ENCODE measurements around the gene CPS1. TPM values are rescaled to one million over a fixed set of nuclear protein-coding genes. Genes with fewer than 3 reads are reported as not detected.

Gene CPS1
- total RNA-seq, 2 donors from 2014 or later: 2.9 to 4.9 TPM

GRCh38 chr2:210647151-210647550 lies 90.8 kb downstream of the CPS1 start:
- H3K4me3 ChIP-seq: no peak overlapping the region
- no peaks in the 10 kb centered on the region for H3K27me3 ChIP-seq
- H3K4me1 ChIP-seq: no peaks in the 10 kb centered on the region
- no peak for ATAC-seq
- no peak for DNase-seq
- no peak overlapping the region for H3K27ac ChIP-seq
- TF ChIP-seq, protein P1, sequence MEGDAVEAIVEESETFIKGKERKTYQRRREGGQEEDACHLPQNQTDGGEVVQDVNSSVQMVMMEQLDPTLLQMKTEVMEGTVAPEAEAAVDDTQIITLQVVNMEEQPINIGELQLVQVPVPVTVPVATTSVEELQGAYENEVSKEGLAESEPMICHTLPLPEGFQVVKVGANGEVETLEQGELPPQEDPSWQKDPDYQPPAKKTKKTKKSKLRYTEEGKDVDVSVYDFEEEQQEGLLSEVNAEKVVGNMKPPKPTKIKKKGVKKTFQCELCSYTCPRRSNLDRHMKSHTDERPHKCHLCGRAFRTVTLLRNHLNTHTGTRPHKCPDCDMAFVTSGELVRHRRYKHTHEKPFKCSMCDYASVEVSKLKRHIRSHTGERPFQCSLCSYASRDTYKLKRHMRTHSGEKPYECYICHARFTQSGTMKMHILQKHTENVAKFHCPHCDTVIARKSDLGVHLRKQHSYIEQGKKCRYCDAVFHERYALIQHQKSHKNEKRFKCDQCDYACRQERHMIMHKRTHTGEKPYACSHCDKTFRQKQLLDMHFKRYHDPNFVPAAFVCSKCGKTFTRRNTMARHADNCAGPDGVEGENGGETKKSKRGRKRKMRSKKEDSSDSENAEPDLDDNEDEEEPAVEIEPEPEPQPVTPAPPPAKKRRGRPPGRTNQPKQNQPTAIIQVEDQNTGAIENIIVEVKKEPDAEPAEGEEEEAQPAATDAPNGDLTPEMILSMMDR (IDR thresholded peaks at IDR 0.05): no peak
- no peak for TF ChIP-seq POLR2A (IDR thresholded peaks at IDR 0.05)
- H3K9me3 ChIP-seq: no peaks in the 10 kb centered on the region
- intact Hi-C loops (cut with DNase I): no loop called here
- no peaks in the 10 kb centered on the region for H3K36me3 ChIP-seq (replicated peaks in 1 of 2; ENCODE audit: insufficient read depth in 1 of 2, low read depth in 2 of 2)

GRCh38 chr2:210654091-210654490 lies 97.7 kb downstream of the CPS1 start:
- Histone ChIP-seq H3K9me3 (no peaks in the 10 kb centered on the region), H3K4me3 (no peak overlapping the region), H3K4me1 (no peaks in the 10 kb centered on the region), H3K27me3 (no peaks in the 10 kb centered on the region), H3K27ac (no peak overlapping the region), H3K36me3 (replicated peaks in 1 of 2; ENCODE audit: insufficient read depth in 1 of 2, low read depth in 2 of 2) (no peaks in the 10 kb centered on the region)
- intact Hi-C loops (cut with DNase I): no loop called here
- TF ChIP-seq, protein P1 (IDR thresholded peaks at IDR 0.05): no peak
- no peak for TF ChIP-seq POLR2A (IDR thresholded peaks at IDR 0.05)
- ATAC-seq: no peak
- DNase-seq: no peak
- WGBS, 2 donors: 54 to 72% methylated on average over 1 of the region's 1 CpG

GRCh38 chr2:210655229-210655975 lies 99.0 kb downstream of the CPS1 start:
- ATAC-seq (no peak), DNase-seq (no peak)
- WGBS, 2 donors: 25 to 27% methylated on average over 3 of the region's 3 CpGs
- Histone ChIP-seq H3K27ac (no peak overlapping the region), H3K36me3 (replicated peaks in 1 of 2; ENCODE audit: insufficient read depth in 1 of 2, low read depth in 2 of 2) (no peaks in the 10 kb centered on the region), H3K4me1 (no peaks in the 10 kb centered on the region), H3K4me3 (no peak overlapping the region), H3K27me3 (no peaks in the 10 kb centered on the region), H3K9me3 (no peaks in the 10 kb centered on the region)
- intact Hi-C loops (cut with DNase I): no loop called here
- TF ChIP-seq POLR2A (IDR thresholded peaks at IDR 0.05): no peak
- TF ChIP-seq, protein P1 (IDR thresholded peaks at IDR 0.05): no peak

DNA sequence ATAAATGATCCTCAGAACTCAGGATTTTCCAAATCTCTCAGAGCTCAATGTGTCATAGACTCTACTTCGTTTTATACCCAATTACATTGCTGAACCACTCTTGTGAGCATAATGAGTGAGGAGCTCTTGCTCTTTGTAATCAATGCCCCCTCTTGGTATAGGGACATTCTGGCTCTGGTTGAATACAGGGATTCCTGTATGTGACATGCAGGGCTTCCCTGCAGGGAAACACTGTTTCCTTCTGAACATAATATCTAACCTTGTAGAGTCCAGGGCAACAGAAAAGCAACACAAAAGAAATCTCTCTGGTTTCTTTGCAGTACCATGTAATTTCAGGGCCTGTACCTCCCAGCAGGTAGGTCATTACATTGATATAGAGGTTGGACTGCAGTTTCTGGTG lies 101.5 kb downstream of the CPS1 start:
- H3K27me3 ChIP-seq: no peaks in the 10 kb centered on the region
- ATAC-seq (no peak), DNase-seq (no peak)
- intact Hi-C loops (cut with DNase I): no loop called here
- peaks cover 10% of the 10 kb centered on the region for H3K4me1 ChIP-seq
- H3K9me3 ChIP-seq: no peaks in the 10 kb centered on the region
- no peaks in the 10 kb centered on the region for H3K36me3 ChIP-seq (replicated peaks in 1 of 2; ENCODE audit: insufficient read depth in 1 of 2, low read depth in 2 of 2)
- WGBS, 2 donors: 59 to 74% methylated on average over 1 of the region's 1 CpG
- TF ChIP-seq, protein P1 (IDR thresholded peaks at IDR 0.05): no peak
- TF ChIP-seq POLR2A (IDR thresholded peaks at IDR 0.05): no peak
- no peak overlapping the region for H3K4me3 ChIP-seq
- H3K27ac ChIP-seq: no peak overlapping the region

GRCh38 chr2:210660751-210661150 lies 104.4 kb downstream of the CPS1 start:
- Histone ChIP-seq H3K9me3 (no peaks in the 10 kb centered on the region), H3K27me3 (no peaks in the 10 kb centered on the region), H3K36me3 (replicated peaks in 1 of 2; ENCODE audit: insufficient read depth in 1 of 2, low read depth in 2 of 2) (no peaks in the 10 kb centered on the region), H3K4me3 (no peak overlapping the region), H3K27ac (no peak overlapping the region), H3K4me1 (peaks cover 12% of the 10 kb centered on the region)
- ATAC-seq (no peak), DNase-seq (no peak)
- TF ChIP-seq, protein P1 (IDR thresholded peaks at IDR 0.05): no peak
- intact Hi-C loops (cut with DNase I): no loop called here
